Activated CD8-positive, alpha-beta memory T cell treated with anti-CD3 and anti-CD28 coated beads for 24 hours (primary cell): ENCODE results near the gene FGD6.
"Not testable (repeated sequence)": the region's sequence is repeated elsewhere in the genome, so short reads cannot be mapped to it uniquely, and the experiment has no call there.

ENCODE experiments used
- DNase-seq: peaks from one replicate; pipeline ENCODE4 v3.0.0-alpha.2; 2020

The FGD6 gene

DNA sequence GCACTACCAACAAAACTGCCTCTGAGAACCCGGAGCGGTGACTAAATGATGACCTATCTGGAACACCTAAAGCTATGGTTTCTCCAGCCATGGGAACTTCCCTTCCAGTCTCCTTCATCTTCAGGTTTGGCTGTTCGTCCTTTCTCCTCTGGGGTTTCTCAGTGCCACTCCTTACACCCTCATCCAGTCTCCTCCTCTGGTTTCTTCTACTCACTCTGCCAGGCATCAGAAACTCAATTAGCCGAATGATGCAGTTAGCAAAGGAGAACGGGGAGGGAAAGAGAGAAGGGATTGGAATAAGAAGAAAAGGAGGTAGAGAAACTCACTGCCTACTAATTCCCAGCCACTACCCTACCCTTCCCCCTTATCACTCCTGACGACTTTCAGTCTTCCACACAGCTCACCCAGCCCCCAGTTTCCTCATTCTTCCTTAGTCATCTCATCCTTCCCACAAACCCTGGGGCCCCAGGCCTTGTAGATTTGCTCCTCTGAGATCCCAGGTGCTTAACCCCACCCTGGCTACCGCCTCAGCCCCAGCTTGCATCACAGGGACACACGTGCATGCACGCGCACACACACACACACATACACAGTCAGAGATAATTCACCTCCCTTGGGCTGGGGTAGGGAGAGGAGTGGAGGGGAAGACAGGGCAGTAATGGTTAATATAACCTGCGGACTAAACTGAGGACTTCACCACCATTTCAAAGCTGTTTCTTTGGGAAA lies 13.0 kb downstream of the FGD6 start:
- no peak for DNase-seq

DNA sequence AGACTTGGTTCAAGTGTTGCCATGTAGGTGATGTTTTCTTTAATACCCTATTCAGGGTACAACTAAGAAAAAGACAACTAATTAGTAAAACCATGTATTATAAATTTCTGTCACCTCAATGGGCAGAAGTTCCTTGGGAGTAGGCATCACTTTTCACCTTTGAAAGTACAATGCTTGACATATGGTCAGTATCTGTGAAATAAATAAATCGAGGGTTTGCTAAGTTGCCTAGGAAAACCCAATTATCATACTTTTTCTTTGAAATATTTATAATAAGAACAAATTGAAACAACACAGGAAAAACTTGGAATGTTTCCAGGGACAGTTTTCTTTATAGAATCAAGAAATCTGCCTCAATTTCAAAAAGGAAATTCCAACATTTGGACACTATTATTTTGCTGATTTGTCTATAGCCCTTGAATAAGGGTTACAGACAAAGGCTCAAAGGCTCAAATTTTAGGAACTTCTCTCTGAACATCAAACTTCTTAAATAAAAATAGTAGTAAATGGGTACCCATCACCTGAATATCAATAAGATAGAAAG lies 13.7 kb downstream of the FGD6 start:
- DNase-seq, result no peak

DNA sequence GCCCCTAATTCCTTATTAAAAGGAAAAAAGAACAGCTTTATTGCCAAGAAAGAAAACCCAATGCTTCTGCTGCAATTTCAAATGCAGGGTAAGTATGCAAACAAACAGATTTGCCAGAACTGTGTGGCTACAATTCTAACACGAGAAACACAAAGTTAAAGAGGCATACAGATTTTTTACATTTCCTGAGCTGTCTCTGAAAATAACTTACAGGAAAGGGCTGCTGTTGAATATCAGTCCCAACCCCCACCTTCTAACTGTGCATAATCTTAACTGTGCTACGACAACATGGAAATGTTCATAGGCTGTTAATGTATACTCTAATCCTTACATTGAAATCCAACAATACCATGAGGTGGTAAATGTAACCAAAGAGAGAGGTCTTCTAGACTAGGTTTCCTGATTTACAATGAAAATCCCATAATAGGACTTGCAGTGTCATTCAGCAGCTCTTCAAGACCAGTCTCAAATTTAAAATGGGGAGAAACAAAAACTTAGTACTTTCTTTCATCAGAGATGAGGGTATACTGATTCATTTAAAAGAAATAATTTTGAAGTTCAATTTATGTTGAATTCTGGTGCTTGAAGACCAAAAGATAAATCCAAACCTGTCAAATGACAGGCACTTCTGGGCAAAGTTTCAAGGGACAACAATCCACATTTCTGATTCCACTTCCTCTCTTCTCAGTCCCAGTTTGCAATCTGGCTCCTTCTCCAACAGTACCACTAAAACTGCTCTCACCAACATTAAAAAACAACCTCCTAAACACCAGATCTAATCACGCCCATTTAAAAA lies 14.4 kb downstream of the FGD6 start:
- no peak for DNase-seq

DNA sequence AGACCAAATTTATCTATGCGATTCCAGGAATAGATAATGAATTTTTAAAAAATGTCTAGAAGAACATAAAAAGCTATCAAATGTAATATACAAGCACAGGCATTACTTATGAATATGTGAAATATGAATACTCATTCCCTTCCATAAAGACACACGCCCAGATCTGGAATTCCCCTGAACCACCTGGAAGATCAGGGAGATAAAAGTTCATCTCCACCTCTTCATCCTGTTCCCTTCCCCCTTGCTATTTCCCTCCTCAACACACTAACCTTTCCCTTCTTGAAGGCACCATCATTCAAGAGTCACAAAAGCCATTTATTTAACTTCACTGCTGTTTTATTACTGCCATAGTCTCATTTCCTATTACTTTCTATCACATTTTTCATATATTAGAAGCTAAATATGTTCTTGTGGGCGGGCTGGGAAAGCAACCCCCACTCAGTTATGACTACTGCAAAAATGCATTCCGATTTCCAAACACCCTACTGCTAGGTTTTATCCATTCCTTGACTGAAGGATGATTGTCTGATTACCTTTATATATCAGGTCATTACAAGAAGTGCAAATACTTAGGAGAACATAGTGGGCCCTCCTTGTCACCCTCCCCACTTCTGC lies 16.1 kb downstream of the FGD6 start:
- no peak for DNase-seq

DNA sequence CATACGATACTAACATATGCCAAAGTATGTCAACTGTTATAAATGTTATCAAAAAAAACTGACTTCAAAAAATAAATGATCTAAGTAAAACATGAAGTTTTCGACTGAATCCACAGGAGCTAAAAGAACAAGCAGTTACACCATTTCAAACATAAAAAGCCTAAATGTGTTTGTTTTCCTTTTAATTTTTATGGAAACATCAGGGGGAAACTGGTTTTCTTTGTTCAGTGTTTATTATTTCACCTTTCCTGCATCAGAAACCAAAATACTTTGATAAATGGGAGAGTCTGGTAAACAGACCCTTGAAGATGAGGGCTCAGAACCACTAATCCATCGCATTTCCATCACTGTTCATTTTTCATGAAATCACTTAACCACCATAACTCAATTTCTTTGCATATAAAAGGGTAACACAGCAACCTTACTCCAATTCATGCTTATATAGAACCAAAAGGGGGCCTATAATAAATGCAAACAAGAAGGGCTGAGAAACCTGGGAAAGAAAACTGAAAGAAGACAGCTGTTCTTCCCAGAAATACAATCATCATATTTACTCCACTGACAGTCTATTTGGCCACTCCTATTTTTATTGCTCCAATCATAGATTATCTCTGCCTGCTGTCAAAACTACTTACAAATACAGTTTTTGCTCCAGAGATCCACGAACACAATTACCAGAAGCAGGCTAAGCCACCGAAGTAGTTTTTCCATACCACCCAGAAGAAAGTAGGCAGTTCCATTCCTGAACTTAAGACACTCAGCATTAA lies 17.0 kb downstream of the FGD6 start:
- no peak for DNase-seq

DNA sequence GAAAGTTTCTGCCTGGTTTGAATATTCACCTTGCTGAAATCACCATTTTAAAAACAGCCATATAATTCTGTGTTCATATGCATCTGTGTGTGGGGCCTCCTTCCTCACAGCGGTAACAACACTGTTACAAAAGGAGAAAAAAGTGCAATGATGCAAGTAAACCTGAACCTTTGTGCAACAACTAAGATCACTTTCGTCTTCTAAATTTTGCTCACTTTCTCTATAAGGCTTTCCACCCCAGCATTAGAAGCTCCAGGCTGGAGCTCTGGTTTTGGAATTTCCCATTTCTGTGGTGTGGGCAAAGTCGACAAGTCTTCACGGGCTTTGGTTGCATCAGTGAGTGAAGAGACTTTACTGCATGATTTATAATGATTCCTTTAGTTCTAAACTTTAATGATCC lies 18.4 kb downstream of the FGD6 start:
- DNase-seq, result no peak

DNA sequence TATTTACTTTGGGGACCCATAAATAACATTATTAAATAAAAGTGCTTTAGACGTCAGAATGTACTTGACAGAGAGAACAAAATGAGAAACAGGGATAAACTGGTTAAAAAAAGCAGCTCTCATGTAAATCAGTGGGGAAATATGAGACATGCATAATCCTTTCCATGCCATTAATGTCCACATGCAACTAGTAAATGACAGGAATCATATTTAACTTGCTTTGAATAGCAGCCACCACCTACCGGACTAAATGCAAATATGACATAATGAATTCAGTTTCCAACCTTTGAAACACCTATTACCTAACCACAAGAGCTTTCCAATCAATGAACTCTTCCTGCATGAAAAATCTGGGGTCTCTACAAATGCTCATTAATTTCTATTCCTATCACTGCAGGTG lies 19.6 kb downstream of the FGD6 start:
- DNase-seq, result no peak

DNA sequence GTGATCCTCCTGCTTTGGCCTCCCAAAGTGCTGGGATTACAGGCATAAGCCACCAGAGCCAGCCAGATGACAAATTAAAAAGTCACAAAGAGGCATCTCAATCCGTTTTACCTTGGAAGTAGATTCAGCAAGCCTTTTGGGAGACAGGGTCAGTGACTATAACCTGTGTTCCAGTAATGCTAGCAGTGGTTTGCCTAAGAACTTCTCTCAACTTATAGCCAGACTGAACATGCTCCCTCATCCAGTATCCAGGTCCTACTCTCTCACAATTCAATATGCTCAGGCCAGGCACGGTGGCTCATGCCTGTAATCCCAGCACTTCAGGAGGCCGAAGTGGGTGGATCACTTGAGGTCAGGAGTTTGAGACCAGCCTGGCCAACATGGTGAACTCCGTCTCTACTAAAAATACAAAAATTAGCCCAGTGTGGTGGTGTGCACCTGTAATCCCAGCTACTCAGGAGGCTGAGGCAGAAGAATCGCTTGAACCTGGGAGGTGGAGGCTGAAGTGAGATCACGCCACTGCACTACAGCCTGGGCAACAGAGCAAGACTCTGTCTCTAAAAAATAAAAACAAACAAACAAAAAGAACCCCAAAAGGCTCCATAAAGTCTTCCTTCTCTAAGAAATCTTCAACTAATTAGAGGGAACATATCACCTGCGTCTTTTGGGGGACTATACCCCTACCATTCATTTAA lies 20.2 kb downstream of the FGD6 start:
- not testable (repeated sequence) for DNase-seq

DNA sequence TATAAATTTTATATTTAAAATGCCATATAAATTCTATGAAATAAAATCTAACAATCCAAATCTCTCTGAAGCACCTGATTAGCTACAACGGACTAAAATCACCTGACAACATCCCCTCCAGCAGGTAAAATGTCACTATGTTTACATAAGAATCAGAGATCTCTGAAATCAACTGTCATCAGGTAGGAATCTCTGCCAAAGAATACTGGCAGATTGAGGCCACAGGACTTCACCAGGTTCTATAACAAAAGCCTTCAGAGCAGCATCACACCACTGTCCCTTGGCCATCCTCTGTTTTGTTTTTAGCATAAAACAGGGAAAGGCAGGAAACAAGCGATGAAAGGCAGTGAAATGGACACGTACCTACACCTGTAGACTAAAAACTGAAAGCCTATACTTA lies 22.1 kb downstream of the FGD6 start:
- no peak for DNase-seq

DNA sequence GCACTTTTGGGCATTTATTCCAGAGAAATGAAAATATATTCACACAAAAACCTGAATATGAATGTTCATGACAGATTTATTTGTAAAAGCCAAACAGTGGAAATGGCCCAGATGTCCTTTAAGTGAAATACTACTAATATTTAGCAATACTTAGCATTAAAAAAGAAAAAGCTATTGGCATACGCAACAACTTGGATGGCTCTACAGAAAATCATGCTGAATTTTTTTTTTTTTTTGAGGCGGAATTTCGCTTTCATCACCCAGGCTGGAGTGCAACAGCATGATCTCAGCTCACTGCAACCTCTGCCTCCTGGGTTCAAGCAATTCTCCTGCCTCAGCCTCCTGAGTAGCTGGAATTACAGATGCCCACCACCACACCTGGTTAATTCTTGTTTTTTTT lies 24.1 kb downstream of the FGD6 start:
- DNase-seq, result no peak

DNA sequence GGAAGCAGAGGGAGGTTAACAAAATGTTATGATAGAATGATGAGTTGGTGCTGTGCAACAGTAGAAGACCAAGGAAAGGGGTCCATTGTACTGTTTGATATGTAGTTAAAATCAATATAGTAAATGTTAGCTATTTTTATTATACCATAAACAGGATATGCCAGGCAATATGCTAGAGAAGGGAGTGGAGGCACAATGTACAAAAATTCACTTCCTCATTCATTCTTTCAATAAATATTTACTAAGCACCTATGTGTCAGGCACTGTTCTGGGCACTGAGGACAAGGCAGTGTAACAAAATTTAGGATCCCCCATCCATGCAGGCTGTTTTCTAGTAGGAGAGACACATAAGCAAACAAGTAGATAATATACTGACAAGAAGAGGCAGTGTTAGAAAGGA lies 25.0 kb downstream of the FGD6 start:
- no peak for DNase-seq

DNA sequence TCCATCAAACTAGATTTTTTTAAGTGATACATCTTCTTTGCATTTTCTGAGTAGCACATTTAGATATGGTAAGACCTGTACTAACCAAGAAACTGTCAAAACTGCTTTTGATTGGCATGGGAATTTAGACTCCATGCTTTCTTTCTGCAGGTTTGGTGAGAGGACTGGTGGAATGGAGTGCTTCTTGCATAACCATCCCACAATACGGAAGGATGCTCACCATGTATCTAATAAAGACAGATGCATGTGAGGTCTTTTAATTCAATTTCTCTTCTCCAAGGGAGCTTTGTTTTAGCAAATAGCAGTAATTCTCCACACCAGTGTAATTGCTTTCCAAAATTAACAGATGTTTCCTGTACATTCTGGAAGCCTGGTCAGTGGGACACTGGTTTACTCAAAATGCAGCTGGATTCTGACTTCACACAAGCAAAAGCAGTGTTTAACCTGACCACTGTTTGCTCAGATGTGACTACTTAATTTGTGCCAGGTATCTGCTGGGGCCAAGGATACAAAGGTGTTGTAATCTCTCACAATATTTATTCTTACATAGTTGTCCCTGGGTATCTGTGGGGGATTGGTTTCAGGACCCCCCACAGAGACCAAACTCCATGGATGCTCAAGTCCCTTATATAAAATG lies 26.1 kb downstream of the FGD6 start:
- DNase-seq, result no peak

DNA sequence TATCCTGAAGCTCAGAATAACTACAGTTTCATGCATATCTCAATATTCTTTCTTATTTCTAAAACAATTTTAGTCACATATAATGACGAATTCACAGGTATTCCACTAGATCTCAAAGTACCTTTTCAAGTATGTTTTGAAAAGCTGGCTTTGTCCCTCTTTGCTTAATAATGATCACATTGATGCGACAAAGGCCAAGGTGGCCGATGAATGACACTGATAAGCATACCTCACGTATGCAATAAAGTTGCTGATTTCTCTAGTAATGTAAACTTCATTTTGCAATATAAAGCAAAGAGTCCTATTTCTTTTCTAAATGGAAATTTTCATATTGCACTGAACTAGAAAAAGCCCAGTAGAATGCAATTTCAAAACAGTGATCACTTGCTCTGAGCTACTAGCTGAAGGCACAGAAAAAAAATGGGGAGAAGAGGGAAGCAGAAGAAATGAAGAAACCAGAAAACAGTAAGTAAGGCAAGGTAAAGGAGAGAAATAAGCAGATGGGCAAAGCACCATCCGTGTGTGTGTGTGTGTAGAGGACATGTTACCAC lies 29.3 kb downstream of the FGD6 start:
- DNase-seq, result no peak

DNA sequence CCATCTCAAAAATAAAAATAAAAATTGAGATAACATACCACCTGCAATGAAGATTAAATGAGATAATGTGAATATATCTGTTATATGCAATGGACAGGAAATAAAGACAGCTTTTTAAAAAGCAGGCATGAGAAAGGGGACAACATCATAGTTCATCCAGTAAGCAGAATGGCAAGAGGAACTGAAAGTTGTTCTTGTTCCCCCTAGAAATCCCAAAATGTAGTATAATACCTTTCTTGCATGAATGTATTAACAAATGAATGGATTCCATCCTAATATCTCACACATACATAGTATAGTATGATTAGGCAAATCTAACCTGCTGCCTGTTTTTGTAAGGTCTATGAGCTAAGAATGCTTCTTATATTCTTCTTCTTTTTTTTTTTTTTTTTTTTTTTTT lies 31.4 kb downstream of the FGD6 start:
- no peak for DNase-seq

DNA sequence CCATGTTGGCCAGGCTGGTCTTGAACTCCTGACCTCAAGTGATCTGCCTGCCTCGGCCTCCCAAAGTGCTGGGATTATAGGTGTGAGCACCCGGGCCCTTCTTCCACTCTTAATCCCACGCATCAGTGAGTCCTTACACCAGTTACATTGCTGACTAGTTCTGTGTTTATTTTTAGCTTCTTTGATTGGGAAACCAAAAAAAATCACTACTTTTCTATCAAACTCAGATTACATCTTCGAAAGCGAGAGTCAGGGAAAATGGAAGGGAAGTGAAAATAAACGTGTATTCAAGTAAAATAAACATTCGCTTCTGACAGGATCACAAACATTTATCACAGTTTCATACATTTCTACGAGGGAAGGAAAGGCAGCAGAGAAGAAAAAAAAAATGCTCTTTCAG lies 32.2 kb downstream of the FGD6 start:
- no peak for DNase-seq

DNA sequence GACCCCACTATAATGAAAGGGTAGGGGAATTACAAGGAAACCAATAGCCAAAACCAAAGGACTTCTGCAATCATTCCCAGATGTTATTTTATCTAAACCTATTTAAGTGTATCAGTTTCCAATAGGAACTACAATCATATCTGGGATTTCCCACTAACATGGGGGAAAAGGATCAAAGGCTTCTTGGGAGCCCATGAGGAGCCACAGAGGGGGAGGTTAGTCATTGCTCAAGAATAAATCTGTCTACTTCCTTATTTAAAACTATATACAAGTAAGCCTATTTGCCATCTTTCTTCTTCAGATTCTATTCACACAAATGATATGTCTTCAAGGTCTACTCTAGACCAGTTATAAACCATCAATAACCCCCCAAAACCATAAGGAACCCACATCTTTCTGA lies 33.1 kb downstream of the FGD6 start:
- DNase-seq, result no peak

DNA sequence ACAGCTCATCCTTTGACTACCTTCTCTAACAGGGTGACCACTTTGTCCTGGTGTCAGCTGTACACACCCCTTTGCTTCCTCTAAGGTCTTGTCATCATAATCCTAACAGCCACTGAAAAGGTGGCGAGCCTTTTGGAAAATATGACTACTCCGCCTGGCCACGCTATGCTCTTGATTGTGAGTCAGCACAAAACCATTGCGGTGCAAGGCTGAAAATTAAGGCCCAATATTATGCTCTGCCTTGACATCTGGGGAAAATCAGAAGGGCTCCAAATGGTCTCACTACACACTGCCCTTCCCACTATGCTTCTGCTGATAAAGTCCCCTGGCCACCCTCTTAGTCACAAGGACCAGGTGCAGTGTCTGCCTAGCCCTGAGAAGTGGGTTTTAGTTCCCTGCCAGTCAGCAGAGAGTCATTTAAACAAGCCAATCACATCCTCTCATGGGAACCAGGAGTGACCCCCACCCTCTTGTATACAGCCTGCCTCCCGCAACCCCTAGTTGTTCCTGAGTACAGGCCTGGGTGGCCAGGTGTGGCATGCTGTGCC lies 34.3 kb downstream of the FGD6 start:
- no peak for DNase-seq

DNA sequence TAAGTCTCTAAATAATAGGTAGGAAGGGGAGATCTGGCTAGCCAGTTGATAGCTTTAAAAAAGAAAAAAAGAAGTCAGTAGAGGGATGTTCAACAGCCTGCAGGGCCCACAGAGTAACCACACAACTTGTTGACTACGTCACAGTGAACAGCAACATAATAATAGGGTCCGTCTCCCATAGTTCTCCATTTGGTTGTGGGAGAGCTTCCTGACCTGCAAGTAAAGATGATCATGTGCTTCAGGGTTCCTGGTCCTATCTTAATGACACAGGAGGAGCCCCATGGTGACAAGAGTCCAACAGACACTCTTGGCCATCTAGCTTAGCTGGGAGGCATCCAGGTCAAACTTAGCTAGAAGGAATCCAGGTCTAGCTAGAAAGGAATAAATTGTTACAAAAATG lies 36.2 kb downstream of the FGD6 start:
- DNase-seq, result no peak

DNA sequence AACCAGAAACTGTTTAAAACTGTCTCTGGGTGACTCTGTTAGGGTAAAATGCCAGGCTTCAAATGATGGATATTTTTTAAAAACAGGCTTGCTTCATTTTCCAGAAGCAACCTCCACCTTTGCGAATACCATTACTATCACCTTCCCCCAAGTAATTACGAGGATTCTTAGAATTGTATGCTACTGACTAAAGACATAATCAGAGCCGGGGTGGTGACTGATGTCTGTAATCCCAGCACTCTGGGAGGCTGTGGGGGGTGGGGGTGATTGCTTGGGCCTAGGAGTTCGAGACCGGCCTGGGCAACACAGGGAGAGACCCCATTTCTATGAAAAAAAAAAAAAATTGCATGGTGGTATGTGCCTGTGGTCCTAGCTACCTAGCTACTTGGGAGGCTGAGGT lies 38.3 kb downstream of the FGD6 start:
- DNase-seq, result no peak

DNA sequence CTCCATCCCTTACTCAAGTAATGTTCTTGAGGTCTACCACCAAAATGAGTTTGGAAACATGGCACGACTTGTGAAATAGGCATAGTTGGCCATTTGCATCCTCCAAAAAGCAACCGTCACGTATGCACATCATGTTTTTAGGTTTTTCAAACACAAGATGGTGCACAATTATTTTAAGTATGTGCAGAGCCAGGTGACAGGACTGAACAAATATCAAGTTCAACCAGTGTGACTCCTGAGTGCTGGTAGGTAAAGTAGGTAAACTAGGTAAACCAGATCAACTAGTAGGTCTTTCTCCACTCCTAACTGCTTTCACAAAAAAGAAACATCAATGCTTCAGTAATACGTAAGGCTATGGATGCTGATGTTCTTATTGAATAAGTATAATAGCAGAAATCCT lies 39.1 kb downstream of the FGD6 start:
- no peak for DNase-seq

DNA sequence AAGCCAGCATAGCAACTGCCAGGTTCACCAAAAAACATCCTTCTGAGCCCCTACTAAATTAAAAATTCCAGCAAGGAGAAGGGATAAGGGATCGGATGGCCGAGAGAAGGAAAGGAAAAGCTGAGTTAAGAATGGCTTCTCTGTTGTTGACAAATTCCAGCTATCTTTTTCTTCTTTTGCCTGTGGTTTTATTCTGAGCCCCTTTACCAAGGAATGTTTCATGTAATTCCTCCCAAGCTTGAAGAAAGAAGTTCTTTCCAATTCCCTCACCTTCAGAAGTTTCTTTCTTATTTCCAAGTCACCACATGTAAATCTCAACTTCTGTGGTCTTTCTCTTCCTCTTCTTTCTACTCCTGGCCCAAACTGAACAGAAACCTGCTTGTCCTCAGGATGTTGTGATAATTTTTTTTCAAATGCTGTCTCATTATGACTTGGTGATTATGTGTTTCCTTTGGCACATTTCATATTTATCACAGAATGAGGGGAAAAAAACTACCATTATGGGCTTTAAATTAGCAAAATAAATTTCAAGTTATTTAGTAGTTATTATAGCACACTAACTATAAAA lies 40.0 kb downstream of the FGD6 start:
- no peak for DNase-seq
